ENCODE results near the gene ZNF346. TPM values are rescaled to one million over a fixed set of nuclear protein-coding genes. Genes with fewer than 3 reads are reported as not detected.

The ZNF346 gene
- total RNA-seq, 4 donors from 2014 or later: 14.4 to 22.9 (median 18.5) TPM

DNA sequence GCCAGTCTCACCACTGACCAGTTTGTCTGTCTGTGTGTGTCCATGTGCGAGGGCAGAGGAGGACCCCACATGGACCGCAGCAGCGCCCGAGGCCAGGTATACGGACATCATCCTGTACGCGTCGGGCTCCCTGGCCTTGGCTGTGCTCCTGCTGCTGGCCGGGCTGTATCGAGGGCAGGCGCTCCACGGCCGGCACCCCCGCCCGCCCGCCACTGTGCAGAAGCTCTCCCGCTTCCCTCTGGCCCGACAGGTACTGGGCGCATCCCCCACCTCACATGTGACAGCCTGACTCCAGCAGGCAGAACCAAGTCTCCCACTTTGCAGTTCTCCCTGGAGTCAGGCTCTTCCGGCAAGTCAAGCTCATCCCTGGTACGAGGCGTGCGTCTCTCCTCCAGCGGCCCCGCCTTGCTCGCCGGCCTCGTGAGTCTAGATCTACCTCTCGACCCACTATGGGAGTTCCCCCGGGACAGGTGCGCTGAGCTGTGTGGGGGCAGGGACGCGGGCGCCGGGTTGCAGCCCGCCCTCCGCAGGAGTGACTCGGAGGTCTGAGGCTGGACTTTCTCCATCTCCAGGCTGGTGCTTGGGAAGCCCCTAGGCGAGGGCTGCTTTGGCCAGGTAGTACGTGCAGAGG lies 70.7 kb downstream of the ZNF346 start:
- DNase-seq (ENCODE audit: extremely low spot score): no peak
- no peaks in the 10 kb centered on the region for H3K36me3 ChIP-seq

DNA sequence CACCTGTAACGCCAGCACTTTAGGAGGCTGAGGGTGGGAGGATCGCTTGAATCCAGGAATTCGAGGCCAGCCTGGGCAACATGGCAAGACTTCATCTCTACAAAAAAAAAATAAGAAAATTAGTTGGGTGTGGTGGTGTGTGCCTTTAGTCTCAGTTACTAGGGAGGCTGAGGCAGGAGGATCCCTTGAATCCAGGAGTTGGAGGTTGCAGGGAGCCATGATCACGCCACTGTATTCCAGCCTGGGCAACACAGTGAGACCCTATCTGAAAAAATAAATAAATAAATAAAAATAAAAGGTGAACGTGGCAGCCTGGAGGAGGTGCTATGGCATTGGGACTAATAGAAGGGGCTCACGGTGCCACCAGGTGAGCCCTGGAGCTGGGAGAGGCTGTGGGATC lies 71.3 kb downstream of the ZNF346 start:
- Histone ChIP-seq H3K9me3 (no peaks in the 10 kb centered on the region), H3K36me3 (no peaks in the 10 kb centered on the region), H3K4me1 (peaks cover 7 to 46% (median 38%) of the 10 kb centered on the region in 4 donors), H3K27ac (replicated peaks in 1 of 4) (peak overlapping the region in 2 of 4 donors; percentile 15 to 51), H3K4me3 (no peak overlapping the region), H3K27me3 (peaks cover 0 to 42% (median 2%) of the 10 kb centered on the region in 4 donors)
- intact Hi-C loops (cut with DNase I): no loop called here
- no peak for DNase-seq (ENCODE audit: extremely low spot score)
- 98% methylated on average over 6 of the region's 6 CpGs for WGBS
- no peak for TF ChIP-seq POLR2AphosphoS5 (IDR thresholded peaks at IDR 0.05)
- TF ChIP-seq, protein P1, sequence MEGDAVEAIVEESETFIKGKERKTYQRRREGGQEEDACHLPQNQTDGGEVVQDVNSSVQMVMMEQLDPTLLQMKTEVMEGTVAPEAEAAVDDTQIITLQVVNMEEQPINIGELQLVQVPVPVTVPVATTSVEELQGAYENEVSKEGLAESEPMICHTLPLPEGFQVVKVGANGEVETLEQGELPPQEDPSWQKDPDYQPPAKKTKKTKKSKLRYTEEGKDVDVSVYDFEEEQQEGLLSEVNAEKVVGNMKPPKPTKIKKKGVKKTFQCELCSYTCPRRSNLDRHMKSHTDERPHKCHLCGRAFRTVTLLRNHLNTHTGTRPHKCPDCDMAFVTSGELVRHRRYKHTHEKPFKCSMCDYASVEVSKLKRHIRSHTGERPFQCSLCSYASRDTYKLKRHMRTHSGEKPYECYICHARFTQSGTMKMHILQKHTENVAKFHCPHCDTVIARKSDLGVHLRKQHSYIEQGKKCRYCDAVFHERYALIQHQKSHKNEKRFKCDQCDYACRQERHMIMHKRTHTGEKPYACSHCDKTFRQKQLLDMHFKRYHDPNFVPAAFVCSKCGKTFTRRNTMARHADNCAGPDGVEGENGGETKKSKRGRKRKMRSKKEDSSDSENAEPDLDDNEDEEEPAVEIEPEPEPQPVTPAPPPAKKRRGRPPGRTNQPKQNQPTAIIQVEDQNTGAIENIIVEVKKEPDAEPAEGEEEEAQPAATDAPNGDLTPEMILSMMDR (IDR thresholded peaks at IDR 0.05): no peak
- no peak for TF ChIP-seq POLR2A (IDR thresholded peaks at IDR 0.05; ENCODE audit: low read depth)
- no peak for TF ChIP-seq EP300 (IDR thresholded peaks at IDR 0.05)

More for the DNA sequence above, 70.7 kb downstream of the ZNF346 start:
- WGBS: 92% methylated on average over 35 of the region's 40 CpGs
- Histone ChIP-seq H3K4me3 (no peak overlapping the region), H3K9me3 (no peaks in the 10 kb centered on the region), H3K27me3 (peaks cover 0 to 49% (median 2%) of the 10 kb centered on the region in 4 donors), H3K27ac (replicated peaks in 1 of 4) (no peak overlapping the region), H3K4me1 (peaks cover 11 to 41% (median 36%) of the 10 kb centered on the region in 4 donors)
- intact Hi-C loops (cut with DNase I): no loop called here
- TF ChIP-seq EP300 (IDR thresholded peaks at IDR 0.05) (no peak), POLR2AphosphoS5 (IDR thresholded peaks at IDR 0.05) (no peak), POLR2A (IDR thresholded peaks at IDR 0.05; ENCODE audit: low read depth) (no peak)
- TF ChIP-seq, protein P1 (IDR thresholded peaks at IDR 0.05): no peak

DNA sequence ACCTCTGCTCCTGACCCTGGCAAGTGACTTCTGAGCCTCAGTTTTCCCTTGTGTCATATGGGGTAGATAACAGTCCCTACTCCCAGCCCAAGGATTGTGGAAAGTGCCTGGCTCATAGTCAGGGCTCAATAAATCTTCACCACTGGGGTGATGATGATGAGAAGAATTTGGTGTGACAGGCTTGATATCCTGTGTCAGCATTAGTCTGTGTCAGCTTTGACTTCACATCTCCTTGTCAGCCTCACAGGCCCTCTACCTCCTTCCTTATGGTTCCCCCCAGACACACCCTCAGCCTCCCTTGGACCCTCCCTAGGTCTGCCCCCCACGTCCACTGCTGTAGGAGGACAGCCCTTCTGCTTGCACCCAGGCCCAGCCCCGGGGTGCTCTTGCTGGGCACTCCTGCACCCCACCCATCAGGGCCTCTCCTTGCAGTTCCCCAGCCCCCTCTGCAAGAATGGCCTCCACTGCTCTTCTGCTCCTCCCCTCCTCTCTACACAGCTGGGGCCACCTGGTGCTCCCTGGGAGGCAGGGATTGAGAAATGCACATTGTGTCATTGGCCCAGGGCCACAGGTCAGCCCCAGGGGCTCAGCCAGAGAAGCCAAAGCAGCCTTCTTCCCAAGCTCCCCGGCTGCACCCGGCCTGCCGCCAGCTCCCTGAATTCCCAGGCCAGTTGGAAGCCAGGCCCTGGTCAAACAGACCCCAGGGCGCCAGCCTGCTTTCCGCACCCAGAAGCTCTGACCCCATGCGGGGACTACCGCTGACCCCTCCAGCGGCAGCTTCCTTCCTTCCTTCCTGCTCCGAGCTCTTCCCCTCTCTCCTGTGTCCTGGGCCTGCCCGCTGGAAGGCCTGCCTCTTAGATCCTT lies 72.0 kb downstream of the ZNF346 start:
- H3K4me1 ChIP-seq: peaks cover 7 to 41% (median 35%) of the 10 kb centered on the region in 4 donors
- H3K4me3 ChIP-seq: no peak overlapping the region
- peak overlapping the region in 3 of 4 donors; percentile 15 to 51 (median 23) for H3K27ac ChIP-seq (replicated peaks in 1 of 4)
- H3K9me3 ChIP-seq: no peaks in the 10 kb centered on the region
- TF ChIP-seq POLR2A (IDR thresholded peaks at IDR 0.05; ENCODE audit: low read depth) (no peak), POLR2AphosphoS5 (IDR thresholded peaks at IDR 0.05) (peak; percentile 71 to 90), EP300 (IDR thresholded peaks at IDR 0.05) (no peak)
- intact Hi-C loops (cut with DNase I): no loop called here
- peaks cover 0 to 36% (median 1%) of the 10 kb centered on the region in 4 donors for H3K27me3 ChIP-seq
- no peak for DNase-seq (ENCODE audit: extremely low spot score)
- WGBS: 60% methylated on average over 12 of the region's 12 CpGs
- H3K36me3 ChIP-seq: no peaks in the 10 kb centered on the region

DNA sequence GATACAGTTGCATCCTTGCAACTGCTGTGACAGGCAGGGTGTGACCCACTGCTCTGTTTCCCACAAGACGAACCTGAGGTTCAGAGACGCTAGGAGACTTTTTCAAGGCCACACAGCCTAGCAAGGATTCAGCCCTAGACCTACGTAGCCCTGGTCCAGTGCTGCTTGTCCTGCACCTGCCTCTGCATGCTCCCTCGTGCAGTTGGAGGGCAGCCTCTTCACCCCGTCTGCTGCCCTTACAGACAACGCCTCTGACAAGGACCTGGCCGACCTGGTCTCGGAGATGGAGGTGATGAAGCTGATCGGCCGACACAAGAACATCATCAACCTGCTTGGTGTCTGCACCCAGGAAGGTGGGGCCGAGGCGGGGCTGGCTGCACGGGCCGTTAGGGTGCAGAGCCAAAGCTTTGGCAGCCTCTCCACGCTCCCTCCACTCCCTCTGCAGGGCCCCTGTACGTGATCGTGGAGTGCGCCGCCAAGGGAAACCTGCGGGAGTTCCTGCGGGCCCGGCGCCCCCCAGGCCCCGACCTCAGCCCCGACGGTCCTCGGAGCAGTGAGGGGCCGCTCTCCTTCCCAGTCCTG lies 72.7 kb downstream of the ZNF346 start:
- no peak for DNase-seq (ENCODE audit: extremely low spot score)
- TF ChIP-seq POLR2AphosphoS5 (IDR thresholded peaks at IDR 0.05) (no peak), POLR2A (IDR thresholded peaks at IDR 0.05; ENCODE audit: low read depth) (no peak), EP300 (IDR thresholded peaks at IDR 0.05) (no peak)
- intact Hi-C loops (cut with DNase I): no loop called here
- no peaks in the 10 kb centered on the region for H3K9me3 ChIP-seq
- H3K27me3 ChIP-seq: peaks cover 0 to 29% (median 0%) of the 10 kb centered on the region in 4 donors
- 87% methylated on average over 16 of the region's 28 CpGs for WGBS
- peaks cover 7 to 33% (median 31%) of the 10 kb centered on the region in 4 donors for H3K4me1 ChIP-seq
- peak overlapping the region in 1 of 4 donors; percentile 51 for H3K27ac ChIP-seq (replicated peaks in 1 of 4)
- no peaks in the 10 kb centered on the region for H3K36me3 ChIP-seq
- no peak overlapping the region for H3K4me3 ChIP-seq

DNA sequence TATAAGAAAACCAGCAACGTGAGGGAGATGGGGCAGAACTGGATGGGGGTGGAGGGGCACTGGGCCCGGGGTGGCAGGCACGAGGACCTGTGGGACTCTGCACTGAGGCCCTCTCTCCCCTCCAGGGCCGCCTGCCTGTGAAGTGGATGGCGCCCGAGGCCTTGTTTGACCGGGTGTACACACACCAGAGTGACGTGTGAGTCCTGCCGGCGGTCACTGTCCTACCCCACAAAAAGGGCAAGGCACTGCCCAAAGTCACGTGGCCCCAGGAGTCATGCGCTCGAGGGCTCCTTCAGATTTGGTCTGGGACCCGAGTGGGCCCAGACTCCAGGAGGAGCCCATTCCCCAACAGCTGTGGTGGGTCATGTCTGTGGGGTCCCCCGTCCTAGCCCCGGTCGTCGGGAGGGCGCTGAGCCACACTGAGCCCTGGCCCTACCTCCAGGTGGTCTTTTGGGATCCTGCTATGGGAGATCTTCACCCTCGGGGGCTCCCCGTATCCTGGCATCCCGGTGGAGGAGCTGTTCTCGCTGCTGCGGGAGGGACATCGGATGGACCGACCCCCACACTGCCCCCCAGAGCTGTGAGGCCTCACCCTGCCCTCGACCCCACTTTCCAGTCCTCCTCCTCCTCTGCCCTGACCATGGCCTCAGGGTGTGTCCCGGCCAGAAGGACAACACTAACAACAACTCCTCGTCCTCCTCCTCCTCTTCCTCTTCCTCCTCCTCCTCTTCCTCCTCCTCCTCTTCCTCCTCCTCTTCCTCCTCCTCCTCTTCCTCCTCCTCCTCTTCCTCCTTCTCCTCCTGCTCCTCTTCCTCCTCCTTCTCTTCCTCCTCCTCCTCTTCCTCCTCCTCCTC lies 73.9 kb downstream of the ZNF346 start:
- Histone ChIP-seq H3K4me1 (peaks cover 7 to 33% (median 31%) of the 10 kb centered on the region in 4 donors), H3K27ac (replicated peaks in 1 of 4) (no peak overlapping the region), H3K27me3 (peaks cover 0 to 29% (median 0%) of the 10 kb centered on the region in 4 donors), H3K36me3 (no peaks in the 10 kb centered on the region), H3K4me3 (no peak overlapping the region), H3K9me3 (no peaks in the 10 kb centered on the region)
- no peak for DNase-seq (ENCODE audit: extremely low spot score)
- intact Hi-C loops (cut with DNase I): no loop called here
- TF ChIP-seq POLR2A (IDR thresholded peaks at IDR 0.05; ENCODE audit: low read depth): no peak
- no peak for TF ChIP-seq POLR2AphosphoS5 (IDR thresholded peaks at IDR 0.05)
- TF ChIP-seq, protein P1 (IDR thresholded peaks at IDR 0.05): no peak
- TF ChIP-seq EP300 (IDR thresholded peaks at IDR 0.05): no peak
- 81% methylated on average over 20 of the region's 29 CpGs for WGBS
